CD14-positive monocyte (primary cell): ENCODE results near the gene SYT13. TPM values are rescaled to one million over a fixed set of nuclear protein-coding genes. Genes with fewer than 3 reads are reported as not detected.

Source experiments
- DNase-seq, 3 donors: peaks; one replicate each; pipeline ENCODE4 v3.0.0-alpha.2; 2011 to 2022
- H2AFZ ChIP-seq: 2 replicates; pipeline ENCODE4 v1.6.0; 2012; ENCODE audit warnings: mild to moderate bottlenecking, low read depth, low read length, inconsistent platforms; ENCODE audit not compliant: insufficient read depth, poor library complexity, severe bottlenecking
- H3K27ac ChIP-seq, 2 donors: 1 replicate in 1 of 2; 2 replicates in 1 of 2; pipeline ENCODE4 v1.5.1; 2012 to 2013; ENCODE audit warnings: low read length in 2 of 2, control low read depth in 1 of 2, inconsistent platforms in 1 of 2, low read depth in 1 of 2, mild to moderate bottlenecking in 1 of 2
- H3K27me3 ChIP-seq, 2 donors: one replicate each; pipeline versions ENCODE4 v1.6.0 to v1.6.1; 2011 to 2013; ENCODE audit warnings: low read length in 2 of 2; ENCODE audit not compliant: control insufficient read depth in 2 of 2, insufficient read depth in 2 of 2
- H3K36me3 ChIP-seq, 2 donors: replicated peaks in 1 of 2; 1 replicate in 1 of 2; 2 replicates in 1 of 2; pipeline versions ENCODE4 v1.5.1 to v1.6.1; 2012 to 2013; ENCODE audit warnings: low read length in 2 of 2, control low read depth in 1 of 2, inconsistent platforms in 1 of 2, mild to moderate bottlenecking in 1 of 2; ENCODE audit not compliant: insufficient read depth in 2 of 2, control insufficient read depth in 1 of 2
- H3K4me1 ChIP-seq, 2 donors: 1 replicate in 1 of 2; 2 replicates in 1 of 2; pipeline versions ENCODE4 v1.5.1 to v1.6.1; 2012 to 2013; ENCODE audit warnings: low read length in 2 of 2, control low read depth in 1 of 2, inconsistent platforms in 1 of 2, mild to moderate bottlenecking in 1 of 2, moderate library complexity in 1 of 2; ENCODE audit not compliant: insufficient read depth in 2 of 2, control insufficient read depth in 1 of 2
- H3K4me2 ChIP-seq: replicated peaks from 2 replicates; pipeline ENCODE3; 2012; ENCODE audit warnings: low read length, moderate library complexity, mild to moderate bottlenecking; ENCODE audit not compliant: poor library complexity, severe bottlenecking; ENCODE audit errors: extremely low read depth
- H3K4me3 ChIP-seq, 3 experiments: fragments of 200-600 bp in 1 of 3; sonication (generic) in 1 of 3; replicated peaks in 1 of 3; 1 replicate in 2 of 3; 2 replicates in 1 of 3; pipeline ENCODE4 v1.5.1; 2011 to 2013; ENCODE audit warnings: low read length in 3 of 3, mild to moderate bottlenecking in 3 of 3, control low read depth in 2 of 3, low read depth in 2 of 3, inconsistent platforms in 1 of 3, moderate library complexity in 1 of 3
- H3K79me2 ChIP-seq: 2 replicates; pipeline ENCODE4 v1.6.0; 2012; ENCODE audit warnings: mild to moderate bottlenecking, control low read depth, inconsistent platforms, low read length, moderate library complexity; ENCODE audit not compliant: insufficient read depth
- H3K9ac ChIP-seq: 2 replicates; pipeline ENCODE4 v1.6.0; 2017; ENCODE audit warnings: low read length, mild to moderate bottlenecking; ENCODE audit not compliant: insufficient read depth, poor library complexity, severe bottlenecking
- H3K9me3 ChIP-seq, 2 donors: replicated peaks in 1 of 2; 1 replicate in 1 of 2; 2 replicates in 1 of 2; pipeline versions ENCODE4 v1.5.1 to v1.6.1; 2012 to 2013; ENCODE audit warnings: low read length in 2 of 2, control low read depth in 1 of 2; ENCODE audit not compliant: control insufficient read depth in 1 of 2, insufficient read depth in 1 of 2
- H4K20me1 ChIP-seq: 2 replicates; pipeline ENCODE4 v1.6.0; 2012; ENCODE audit warnings: mild to moderate bottlenecking, low read length, control low read depth, moderate library complexity; ENCODE audit not compliant: insufficient read depth
- H3K27ac Mint-ChIP-seq, 7 donors: one replicate each; pipeline ENCODE4 v1.8.0; 2020; ENCODE audit warnings: mild to moderate bottlenecking in 7 of 7, mixed read lengths in 7 of 7, moderate library complexity in 6 of 7, inconsistent platforms in 2 of 7
- H3K27me3 Mint-ChIP-seq, 3 donors: one replicate each; pipeline ENCODE4 v1.8.0; 2021 to 2022; ENCODE audit warnings: low read depth in 3 of 3, mild to moderate bottlenecking in 3 of 3, mixed read lengths in 3 of 3, moderate library complexity in 3 of 3, inconsistent platforms in 1 of 3
- H3K36me3 Mint-ChIP-seq, 2 donors: one replicate each; pipeline ENCODE4 v1.8.0; 2020; ENCODE audit warnings: mixed read lengths in 2 of 2, inconsistent platforms in 1 of 2, mild to moderate bottlenecking in 1 of 2
- H3K4me1 Mint-ChIP-seq: one replicate; pipeline ENCODE4 v1.8.0; 2020; ENCODE audit warnings: mild to moderate bottlenecking, mixed read lengths
- H3K4me3 Mint-ChIP-seq, 2 donors: one replicate each; pipeline ENCODE4 v1.8.0; 2020; ENCODE audit warnings: mild to moderate bottlenecking in 2 of 2, mixed read lengths in 2 of 2, moderate library complexity in 1 of 2
- H3K9me3 Mint-ChIP-seq, 7 donors: one replicate each; pipeline ENCODE4 v1.8.0; 2020 to 2022; ENCODE audit warnings: mixed read lengths in 7 of 7, mild to moderate bottlenecking in 6 of 7, moderate library complexity in 6 of 7, inconsistent platforms in 2 of 7
- WGBS: methylation state at CpG from one replicate; pipeline ENCODE4 v1.1.5; 2013; ENCODE audit warnings: missing lambda C conversion rate; ENCODE audit not compliant: insufficient coverage; 5-methylcytosine and 5-hydroxymethylcytosine counted together
- intact Hi-C, 2 donors: fragments of 100-400 bp; cut with micrococcal nuclease; formaldehyde crosslinking; loops; one replicate each; pipeline versions ENCODE4 v1.15.0 to v1.15.1; 2023
- polyA plus RNA-seq, 3 donors: library from polyadenylated mRNA; depleted of rRNA in 1 of 3; unstranded in 2 of 3; stranded (reverse) in 1 of 3; fragments of 300-500 nt in 2 of 3; fragments of >200 nt in 1 of 3; fragmentation: Illumina TruSeq in 2 of 3; gene quantifications; 1 replicate in 2 of 3; 2 replicates in 1 of 3; pipeline ENCODE4 v1.2.3, GENCODE V29; 2012 to 2021
- TF ChIP-seq, protein P1 (sequence below): fragments of 200-600 bp; IDR thresholded peaks from one replicate; pipeline ENCODE4 v1.8.0; 2022; ENCODE audit warnings: antibody characterized with exemption, mild to moderate bottlenecking

Gene SYT13
- polyA plus RNA-seq, 3 donors = not detected

DNA sequence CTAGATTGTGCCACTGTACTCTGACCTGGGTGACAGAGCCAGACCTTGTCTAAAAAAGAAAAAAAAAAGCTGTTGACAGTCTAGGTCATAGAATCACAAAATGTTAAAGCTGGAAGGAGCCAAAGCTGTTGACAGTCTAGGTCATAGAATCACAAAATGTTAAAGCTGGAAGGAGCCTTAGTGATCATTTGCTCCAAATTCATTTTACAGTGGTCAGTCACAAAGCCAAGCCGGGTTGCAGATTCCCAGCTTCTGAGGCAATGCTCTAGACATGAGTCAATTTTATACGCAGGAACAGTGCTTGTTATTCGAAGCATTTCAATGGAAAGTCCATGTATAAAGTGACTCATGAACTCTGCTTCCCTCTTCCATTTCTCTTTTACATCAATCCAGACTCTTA lies 47.4 kb downstream of the SYT13 start:
- WGBS = 83% methylated on average over 1 of the region's 3 CpGs
- no peaks in the 10 kb centered on the region for H3K27me3 ChIP-seq
- no peak overlapping the region for H2AFZ ChIP-seq

GRCh38 chr11:45237711-45238315 lies 48.3 kb downstream of the SYT13 start:
- Histone ChIP-seq H3K79me2 (no peaks in the 10 kb centered on the region), H3K4me3 (no peak overlapping the region), H3K9me3 (no peaks in the 10 kb centered on the region), H3K27ac (no peak overlapping the region), H3K4me1 (no peaks in the 10 kb centered on the region), H2AFZ (no peak overlapping the region), H3K9ac (no peak overlapping the region), H3K4me2 (no peak overlapping the region), H3K36me3 (no peaks in the 10 kb centered on the region), H3K27me3 (no peaks in the 10 kb centered on the region), H4K20me1 (no peaks in the 10 kb centered on the region)
- H3K4me3 Mint-ChIP-seq = no peak overlapping the region
- intact Hi-C loops = no loop called here
- peaks cover 4 to 9% (median 8%) of the 10 kb centered on the region in 3 donors for H3K27me3 Mint-ChIP-seq
- DNase-seq = no peak
- no peak overlapping the region for H3K27ac Mint-ChIP-seq
- no peaks in the 10 kb centered on the region for H3K36me3 Mint-ChIP-seq
- peaks cover 7% of the 10 kb centered on the region for H3K4me1 Mint-ChIP-seq
- TF ChIP-seq, protein P1, sequence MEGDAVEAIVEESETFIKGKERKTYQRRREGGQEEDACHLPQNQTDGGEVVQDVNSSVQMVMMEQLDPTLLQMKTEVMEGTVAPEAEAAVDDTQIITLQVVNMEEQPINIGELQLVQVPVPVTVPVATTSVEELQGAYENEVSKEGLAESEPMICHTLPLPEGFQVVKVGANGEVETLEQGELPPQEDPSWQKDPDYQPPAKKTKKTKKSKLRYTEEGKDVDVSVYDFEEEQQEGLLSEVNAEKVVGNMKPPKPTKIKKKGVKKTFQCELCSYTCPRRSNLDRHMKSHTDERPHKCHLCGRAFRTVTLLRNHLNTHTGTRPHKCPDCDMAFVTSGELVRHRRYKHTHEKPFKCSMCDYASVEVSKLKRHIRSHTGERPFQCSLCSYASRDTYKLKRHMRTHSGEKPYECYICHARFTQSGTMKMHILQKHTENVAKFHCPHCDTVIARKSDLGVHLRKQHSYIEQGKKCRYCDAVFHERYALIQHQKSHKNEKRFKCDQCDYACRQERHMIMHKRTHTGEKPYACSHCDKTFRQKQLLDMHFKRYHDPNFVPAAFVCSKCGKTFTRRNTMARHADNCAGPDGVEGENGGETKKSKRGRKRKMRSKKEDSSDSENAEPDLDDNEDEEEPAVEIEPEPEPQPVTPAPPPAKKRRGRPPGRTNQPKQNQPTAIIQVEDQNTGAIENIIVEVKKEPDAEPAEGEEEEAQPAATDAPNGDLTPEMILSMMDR = no peak
- peaks cover 0 to 8% (median 2%) of the 10 kb centered on the region in 7 donors for H3K9me3 Mint-ChIP-seq
- WGBS = 100% methylated on average over 1 of the region's 4 CpGs

More for the DNA sequence above, 47.4 kb downstream of the SYT13 start:
- Mint-ChIP-seq H3K27me3 (peaks cover 4 to 7% (median 7%) of the 10 kb centered on the region in 3 donors), H3K27ac (no peak overlapping the region), H3K9me3 (peaks cover 0 to 8% (median 2%) of the 10 kb centered on the region in 7 donors), H3K36me3 (no peaks in the 10 kb centered on the region), H3K4me1 (peaks cover 7% of the 10 kb centered on the region), H3K4me3 (no peak overlapping the region)
- Histone ChIP-seq H4K20me1 (no peaks in the 10 kb centered on the region), H3K9ac (no peak overlapping the region), H3K9me3 (no peaks in the 10 kb centered on the region), H3K79me2 (no peaks in the 10 kb centered on the region), H3K36me3 (no peaks in the 10 kb centered on the region), H3K4me1 (no peaks in the 10 kb centered on the region), H3K4me3 (no peak overlapping the region), H3K4me2 (no peak overlapping the region), H3K27ac (no peak overlapping the region)
- DNase-seq = no peak
- TF ChIP-seq, protein P1 = no peak
- intact Hi-C loops = no loop called here
